NK-92 (cell line): ENCODE results near the gene C6orf15.

Source experiments
- DNase-seq: peaks from one replicate; lab custom pipeline; 2025; ENCODE audit not compliant: unreplicated experiment; lab: John Stamatoyannopoulos, UW

The C6orf15 gene

GRCh38 chr6:31131595-31131994 is 19.2 kb upstream of the C6orf15 start:
- no peak for DNase-seq

- DNase-seq, result no peak
Measured at GRCh38 chr6:31130751-31131150, 18.4 kb upstream of the C6orf15 start.

DNA sequence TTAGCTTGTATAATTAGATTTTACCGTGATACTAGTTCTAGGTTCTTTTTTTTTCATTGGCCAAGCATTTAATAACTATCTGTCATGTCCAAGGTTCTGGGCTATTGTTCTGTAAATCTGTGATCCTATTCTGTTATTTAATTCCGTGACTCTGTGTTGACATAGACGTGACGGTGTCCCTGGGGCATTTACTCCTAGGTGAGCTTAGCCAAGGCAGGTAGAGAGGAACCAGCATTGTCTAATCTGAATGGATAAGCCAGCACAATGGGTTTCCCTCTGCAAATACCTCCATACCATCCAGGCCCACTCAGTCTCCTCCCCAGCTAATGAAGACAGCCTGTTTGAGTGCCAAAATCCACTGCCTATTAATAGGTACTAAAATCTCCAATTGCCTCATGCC is 16.8 kb upstream of the C6orf15 start:
- DNase-seq, result no peak

- DNase-seq, result no peak
Measured at GRCh38 chr6:31128093-31128676, 15.8 kb upstream of the C6orf15 start.

DNA sequence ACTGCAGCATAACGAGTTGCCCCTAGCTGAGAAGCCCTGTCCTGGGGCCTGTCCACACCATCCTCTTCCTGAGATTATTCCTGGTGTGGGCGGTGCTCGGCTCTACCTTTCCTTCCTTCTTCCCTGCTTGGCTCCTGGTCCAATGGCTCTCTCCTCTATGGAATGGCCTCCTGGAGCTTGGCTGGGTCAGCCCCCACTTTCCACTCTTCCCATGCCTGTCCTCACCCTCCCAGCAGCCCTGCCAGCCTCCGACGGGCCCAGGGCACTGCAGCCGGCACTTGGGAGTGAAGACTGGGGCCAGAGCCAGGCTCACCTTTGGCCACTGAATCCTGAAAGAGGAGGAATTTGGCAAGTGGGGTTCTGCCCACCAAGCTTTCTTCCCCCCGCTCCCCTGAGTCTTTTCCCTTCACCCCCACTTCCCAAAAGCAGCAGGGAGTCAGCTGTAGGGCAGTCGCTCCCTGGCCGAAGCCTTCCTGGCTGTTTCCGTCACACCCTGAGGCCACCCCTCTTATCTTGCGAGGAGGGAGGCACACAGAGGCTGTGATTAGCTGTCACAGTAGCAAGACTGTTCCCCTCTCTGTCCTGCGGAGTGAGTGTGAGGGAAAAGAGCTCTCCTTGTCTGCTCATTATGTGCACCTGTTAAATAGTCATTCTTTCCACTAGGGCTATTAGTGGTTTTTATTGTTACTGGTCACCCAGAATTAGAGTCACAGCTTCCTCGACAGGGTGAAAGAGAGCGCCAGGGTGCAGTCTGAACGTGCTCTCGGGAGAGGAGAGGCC is 14.2 kb upstream of the C6orf15 start:
- DNase-seq, result no peak

DNA sequence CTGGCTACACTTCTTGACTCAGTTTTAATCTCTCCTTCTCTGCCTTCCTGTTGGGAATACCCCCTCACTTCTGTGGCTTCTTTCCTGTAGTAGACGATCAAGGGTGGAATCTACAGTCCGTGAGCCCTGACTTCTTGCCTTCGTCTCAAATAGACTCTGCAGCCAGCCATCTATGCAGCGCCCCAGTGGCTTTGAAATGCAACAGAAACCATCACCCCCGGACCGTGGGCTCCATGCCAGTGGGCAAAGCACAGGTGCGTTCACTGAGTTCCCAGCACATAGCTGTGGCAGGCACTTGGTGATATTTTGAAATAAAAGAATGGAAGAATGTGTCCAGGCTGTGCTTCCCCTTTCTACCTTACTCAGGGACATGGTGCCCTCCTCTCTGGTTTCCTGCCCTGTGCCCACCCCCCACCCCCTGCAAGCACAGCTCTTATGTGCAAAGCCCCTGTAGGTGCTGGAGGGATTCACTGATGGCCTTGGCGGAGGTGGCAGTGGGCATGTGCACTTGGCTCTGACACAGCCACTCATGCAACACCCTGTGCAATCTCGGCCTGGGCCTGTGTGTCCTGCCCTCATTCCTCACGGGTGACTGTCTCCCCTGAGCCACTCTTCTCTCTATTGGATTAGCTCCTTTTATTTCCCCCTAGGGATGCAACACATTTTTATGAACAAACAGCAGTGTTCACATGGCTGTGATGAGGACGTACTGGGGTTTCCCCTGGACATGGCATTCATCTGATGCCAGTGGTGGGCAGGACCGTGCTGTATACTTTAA is 13.4 kb upstream of the C6orf15 start:
- no peak for DNase-seq

DNA sequence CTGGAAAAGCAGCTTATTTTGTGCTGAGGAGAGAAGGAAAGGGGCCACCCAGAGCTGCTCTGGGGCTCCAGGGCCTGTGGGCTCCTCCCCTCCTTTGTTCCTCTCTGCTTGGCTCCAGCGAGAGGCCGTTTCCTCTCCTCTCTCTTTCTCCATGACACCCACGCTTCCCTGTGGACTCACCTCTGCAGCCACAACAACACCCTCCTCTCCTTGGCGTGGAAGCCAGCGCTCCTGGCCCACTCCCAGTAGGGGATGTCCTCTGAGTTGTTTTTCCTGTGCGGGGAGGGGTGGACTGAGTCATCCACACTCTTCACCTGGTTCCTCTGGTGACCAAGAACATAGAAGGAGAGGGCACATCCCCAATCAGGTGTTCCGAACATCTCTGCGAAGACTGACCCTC is 12.8 kb upstream of the C6orf15 start:
- DNase-seq, result no peak

GRCh38 chr6:31122791-31123706 is 10.7 kb upstream of the C6orf15 start:
- DNase-seq, result no peak

DNA sequence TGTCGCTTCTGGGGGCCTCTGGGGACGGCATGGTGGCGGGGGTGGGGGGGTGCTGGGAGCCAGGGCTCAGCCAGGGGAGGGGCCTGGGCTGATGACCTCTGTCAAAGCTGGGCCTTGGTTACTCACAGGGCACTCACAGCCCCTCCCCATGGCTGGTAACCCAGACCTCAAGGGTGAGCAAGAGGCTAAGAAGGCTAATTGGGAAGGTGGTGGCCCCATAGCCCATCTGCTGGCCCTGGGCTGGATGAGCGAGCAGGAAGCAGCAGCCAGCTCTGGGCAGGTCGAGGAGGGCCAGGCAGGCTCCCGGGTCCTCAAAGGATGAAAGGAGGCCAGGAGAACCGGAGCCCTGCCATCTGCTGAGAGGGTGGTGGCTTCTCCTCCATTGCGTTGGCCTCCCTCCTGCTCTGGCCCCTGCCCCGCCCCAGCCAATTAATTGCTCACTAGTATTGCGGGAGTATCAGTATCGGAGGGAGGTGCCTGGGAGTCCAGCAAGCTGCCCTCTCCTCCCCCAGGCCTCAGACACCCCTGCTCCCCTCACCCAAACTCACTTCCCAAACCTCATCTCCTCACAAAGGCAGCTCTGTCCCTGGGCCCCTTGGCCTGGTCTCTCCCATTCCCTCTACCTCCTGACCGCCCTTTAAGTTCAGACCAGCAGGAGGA is 8.9 kb upstream of the C6orf15 start:
- no peak for DNase-seq

DNA sequence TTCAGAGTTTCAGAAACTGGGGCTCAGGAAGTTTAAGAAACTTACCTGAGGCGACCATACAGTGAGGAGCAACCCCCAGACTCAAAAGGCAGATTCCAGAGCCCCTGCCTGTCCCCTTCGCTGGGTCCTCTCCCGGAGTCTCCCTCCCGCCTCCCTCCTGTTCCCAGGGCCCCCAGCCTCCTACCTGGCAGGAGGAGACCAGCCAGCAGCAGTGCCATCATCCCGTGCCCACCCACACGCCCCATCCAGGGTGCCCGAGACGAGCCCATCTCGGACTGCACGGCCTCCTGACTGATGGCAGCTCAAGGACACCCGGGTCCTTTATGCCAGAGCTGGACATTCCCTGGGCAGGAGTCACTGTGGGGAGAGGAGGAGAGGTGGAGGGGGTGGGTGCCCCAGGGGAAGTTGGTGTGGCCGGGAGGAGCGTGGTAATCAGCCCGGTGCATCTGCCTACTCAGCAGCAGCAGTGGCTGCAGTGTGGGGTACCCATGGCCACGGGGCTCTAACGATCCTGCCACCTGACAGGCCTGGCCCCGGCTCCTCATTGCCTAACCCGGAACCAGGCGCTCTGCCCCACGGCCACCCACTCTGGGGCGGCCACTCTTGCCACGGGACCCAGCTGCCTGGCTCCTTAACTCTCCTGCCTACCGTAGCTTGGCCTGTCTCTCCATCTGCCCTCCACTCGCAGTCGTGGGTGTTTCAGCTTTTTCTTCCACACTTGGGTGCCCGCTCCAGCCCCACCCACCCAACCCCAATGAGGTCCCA is 8.0 kb upstream of the C6orf15 start, which contains the start of gene CDSN:
Gene CDSN, minus strand, starts transcription at position 296 of the 765 bp plus-strand sequence. Its CDS starts 27 bp downstream, at position 269.
- no peak for DNase-seq

- no peak for DNase-seq
Measured at GRCh38 chr6:31118178-31118577, 5.8 kb upstream of the C6orf15 start.

- DNase-seq, result no peak
Measured at GRCh38 chr6:31116661-31117385, 4.4 kb upstream of the C6orf15 start.

DNA sequence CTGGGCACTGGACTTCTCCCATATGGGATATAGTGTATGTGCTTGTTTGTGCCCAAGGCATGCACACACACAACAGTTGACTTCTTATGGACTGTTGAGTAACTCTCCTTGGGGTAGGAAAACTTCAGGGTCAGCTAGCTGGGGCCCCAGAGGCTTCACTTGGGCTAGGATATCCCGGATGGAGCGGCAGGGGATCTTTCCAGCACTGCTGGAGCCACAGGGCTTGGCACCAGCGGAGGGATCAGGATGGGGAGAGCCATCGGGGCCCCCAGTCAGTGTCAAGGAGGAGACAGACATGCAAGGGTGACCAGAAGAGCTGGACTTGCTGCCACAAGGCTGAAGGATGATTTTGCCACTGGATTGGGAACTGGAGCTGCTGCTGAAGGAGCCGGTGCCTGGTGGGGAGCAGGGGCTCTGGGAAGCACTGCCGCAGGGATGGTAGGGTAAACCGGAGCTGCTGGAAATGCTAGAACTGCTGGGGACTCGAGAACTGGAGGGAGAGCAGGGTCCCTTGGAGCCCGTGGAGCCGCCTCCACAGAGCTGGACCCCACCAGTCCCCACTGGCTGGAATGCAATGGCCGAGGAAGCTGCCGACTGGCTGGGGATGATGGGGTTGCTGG is 3.7 kb upstream of the C6orf15 start:
- no peak for DNase-seq

- no peak for DNase-seq
Measured at GRCh38 chr6:31114970-31115849, 2.8 kb upstream of the C6orf15 start.

DNA sequence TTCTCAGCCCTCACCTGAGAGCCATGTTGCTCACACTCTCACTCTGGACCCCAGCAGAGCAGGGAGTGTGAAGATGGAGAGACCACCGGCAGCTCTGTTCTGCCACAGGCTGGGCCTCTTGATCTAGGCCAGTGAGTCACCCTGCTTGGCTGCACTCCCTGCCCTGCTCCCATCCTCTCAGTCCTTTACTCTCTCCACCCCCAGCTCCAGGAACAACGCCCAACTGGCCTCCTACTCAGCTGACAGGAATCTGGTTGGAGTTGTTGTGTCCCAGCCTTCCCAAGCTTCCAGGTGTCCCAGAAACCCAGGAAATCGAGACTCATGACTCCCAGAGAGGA is 2.1 kb upstream of the C6orf15 start, which contains the start of gene PSORS1C1:
Gene PSORS1C1, plus strand, starts transcription at position 260 of the 338 bp plus-strand sequence. CDS start 14,833 bp downstream, outside the sequence.
- DNase-seq, result no peak

GRCh38 chr6:31113861-31114540 is 1.6 kb upstream of the C6orf15 start:
- DNase-seq, result no peak

DNA sequence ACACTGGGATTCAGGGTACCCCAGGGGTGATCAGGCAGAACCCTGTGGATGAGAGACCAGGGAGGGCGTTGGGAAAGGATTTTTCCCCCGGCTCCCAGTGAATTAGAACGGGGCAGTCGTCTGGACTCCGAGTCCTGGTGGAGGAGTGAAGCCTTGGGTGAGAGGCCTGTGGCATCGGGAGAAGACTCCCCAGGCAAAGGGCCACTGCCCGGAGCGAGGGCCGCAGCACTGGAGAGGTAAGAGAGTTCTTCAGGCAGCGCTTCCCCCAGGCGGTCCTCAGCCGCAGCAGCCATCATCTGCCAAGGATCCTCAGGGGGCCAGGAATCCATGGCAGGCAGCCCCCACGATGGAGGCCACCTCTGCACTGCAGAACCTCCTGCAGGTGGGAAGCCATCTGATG is 663 bp downstream of the C6orf15 start:
- no peak for DNase-seq
